HG02642 (cell line): ENCODE results near the gene FANCD2.
"Not testable (repeated sequence)": the region's sequence is repeated elsewhere in the genome, so short reads cannot be mapped to it uniquely, and the experiment has no call there.

Experiments used
- ATAC-seq: cut with Tn5 transposase; IDR thresholded peaks from one replicate; pipeline ENCODE4 v1.9.1; 2021; ENCODE audit warnings: mild to moderate bottlenecking; ENCODE audit not compliant: unreplicated experiment, poor library complexity

Gene FANCD2

GRCh38 chr3:10011631-10012030 lies 14.6 kb upstream of the FANCD2 start:
- no peak for ATAC-seq

DNA sequence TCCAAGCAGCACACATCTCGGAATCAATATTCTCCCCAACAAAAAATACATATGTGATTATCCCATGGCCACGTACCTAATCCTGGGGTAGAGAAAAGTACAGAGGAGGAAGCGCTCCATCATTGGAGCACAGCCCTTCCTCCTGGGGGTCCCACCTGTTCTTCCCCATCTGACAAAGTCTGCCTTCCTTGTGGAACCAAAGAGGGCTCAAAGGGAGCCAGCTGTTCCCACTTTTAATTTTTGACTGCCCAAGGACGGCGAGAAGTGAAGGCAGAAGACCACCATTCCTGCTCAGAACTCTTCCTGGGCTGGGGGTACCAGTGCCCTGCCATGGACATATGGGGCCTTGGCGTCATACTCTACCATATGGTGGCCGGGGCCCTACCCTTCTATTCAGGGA lies 14.1 kb upstream of the FANCD2 start:
- no peak for ATAC-seq

GRCh38 chr3:10015461-10015904 lies 10.8 kb upstream of the FANCD2 start:
- no peak for ATAC-seq

DNA sequence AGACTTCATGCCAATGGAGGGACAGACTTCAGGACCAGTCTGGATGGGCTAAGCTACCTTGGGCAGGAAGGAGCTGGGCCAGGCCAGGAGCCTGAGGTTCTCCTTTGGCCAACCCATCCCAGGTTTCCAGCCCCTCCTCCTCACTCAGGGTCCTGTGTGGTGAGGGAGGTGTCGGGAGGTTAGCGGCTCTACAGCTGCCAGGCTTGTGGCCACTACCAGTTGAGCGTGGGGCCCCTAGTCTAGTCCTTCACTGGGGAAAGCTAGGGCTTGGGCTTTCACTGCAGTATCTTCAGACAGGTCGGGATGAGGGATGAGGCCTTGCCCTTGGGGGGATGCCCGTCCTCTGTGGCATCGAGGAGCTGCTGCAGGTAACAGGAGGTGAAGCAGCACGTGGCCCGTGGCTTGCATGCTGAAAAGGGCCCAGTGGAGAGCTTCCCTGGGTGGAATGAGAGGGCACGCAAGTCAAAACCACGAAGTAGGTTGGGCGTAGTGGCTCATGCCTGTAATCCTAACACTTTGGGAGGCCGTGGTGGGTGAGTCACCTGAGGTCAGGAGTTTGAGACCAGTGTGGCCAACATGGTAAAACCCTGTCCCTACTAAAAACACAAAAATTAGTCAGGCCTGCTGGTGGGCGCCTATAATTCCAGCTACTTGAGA lies 8.5 kb upstream of the FANCD2 start:
- ATAC-seq: no peak

- ATAC-seq: not testable (repeated sequence)
These were observed 7.4 kb upstream of the FANCD2 start for GRCh38 chr3:10018806-10019205.

DNA sequence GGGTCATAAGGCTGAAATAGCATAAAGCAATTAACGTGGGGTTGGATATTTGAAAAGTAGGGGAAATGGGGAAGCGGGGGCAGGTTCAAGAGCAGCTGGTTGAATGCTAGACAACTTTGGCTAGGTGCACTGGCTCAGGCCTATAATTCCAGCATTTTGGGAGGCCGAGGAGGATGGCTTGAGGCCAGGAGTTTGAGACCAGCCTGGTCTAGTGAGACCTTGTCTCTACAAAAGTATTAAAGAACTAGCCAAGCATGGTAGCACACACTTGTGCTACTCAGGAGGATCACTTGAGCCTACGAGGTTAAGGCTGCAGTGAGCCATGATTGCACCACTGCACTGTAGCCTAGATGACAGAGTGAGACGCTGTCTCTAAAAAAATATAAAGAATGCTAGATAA lies 6.9 kb upstream of the FANCD2 start:
- ATAC-seq: no peak

GRCh38 chr3:10021856-10022775 lies 4.1 kb upstream of the FANCD2 start:
- no peak for ATAC-seq

DNA sequence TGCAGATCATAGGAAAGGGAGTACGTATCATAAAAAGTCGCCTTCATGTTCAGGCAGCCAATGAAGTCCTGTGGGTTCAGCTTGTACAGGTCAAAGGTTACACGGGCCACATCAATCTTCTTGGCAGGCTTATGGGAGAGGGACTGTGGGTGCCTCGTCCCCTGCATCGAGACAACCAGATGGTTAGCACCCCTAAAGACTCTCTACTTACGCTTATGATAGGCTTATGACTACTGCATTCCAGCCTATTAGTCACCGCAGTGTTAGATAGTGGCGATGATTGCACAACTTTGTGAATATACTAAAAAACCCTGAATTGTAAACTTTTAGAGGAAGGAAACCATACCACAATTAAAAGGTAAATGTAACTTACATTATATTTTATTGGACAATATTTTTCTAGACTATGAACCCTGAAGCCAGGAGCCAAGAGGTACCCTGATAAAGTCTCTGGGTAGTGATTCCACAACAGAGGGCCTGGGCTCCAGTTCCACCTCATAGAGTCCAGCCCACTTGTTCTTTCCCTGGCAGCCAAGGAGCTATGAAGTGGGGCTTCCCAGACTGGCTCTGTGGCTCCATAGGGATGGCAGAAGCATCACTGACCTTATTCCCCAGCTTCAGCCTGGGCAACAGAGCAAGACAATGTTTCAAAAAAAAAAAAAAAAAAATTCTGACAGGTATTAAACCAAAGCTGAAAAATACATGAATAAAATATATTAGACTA lies 2.5 kb upstream of the FANCD2 start:
- ATAC-seq: no peak

GRCh38 chr3:10025205-10026083 lies 793 bp upstream of the FANCD2 start:
- no peak for ATAC-seq

- ATAC-seq: no peak
These were observed 14.8 kb downstream of the FANCD2 start for GRCh38 chr3:10041034-10041433.

- ATAC-seq: no peak
These were observed 21.6 kb downstream of the FANCD2 start for GRCh38 chr3:10047876-10048275.

DNA sequence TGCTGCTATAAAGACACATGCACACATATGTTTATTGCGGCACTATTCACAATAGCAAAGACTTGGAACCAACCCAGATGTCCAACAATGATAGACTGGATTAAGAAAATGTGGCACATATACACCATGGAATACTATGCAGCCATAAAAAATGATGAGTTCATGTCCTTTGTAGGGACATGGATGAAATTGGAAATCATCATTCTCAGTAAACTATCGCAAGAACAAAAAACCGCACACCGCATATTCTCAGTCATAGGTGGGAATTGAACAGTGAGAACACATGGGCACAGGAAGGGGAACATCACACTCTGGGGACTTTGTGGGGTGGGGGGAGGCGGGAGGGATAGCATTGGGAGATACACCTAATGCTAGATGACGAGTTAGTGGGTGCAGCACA lies 26.8 kb downstream of the FANCD2 start:
- ATAC-seq: not testable (repeated sequence)

- ATAC-seq: no peak
These were observed 28.9 kb downstream of the FANCD2 start for GRCh38 chr3:10055097-10055496.

- not testable (repeated sequence) for ATAC-seq
These were observed 43.8 kb downstream of the FANCD2 start for GRCh38 chr3:10070077-10070476.

DNA sequence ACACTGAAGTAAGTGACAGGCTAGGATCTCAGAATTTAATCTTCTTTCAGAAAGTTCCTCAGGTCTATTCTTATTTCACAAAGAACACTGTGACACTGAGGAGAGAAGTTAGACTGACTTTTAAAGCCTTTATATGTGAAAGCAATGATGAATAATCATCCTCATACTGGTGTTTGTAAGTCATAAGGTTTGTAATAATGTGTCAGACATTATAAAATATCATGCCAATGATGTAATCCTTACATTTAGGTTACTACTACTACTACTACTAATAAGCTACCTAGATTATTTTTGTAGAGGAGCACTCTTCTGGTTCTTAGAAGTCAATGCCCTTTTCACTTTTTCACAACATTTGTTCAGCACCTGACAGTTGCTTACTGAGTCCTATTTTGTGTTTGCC lies 48.4 kb downstream of the FANCD2 start:
- ATAC-seq: no peak

DNA sequence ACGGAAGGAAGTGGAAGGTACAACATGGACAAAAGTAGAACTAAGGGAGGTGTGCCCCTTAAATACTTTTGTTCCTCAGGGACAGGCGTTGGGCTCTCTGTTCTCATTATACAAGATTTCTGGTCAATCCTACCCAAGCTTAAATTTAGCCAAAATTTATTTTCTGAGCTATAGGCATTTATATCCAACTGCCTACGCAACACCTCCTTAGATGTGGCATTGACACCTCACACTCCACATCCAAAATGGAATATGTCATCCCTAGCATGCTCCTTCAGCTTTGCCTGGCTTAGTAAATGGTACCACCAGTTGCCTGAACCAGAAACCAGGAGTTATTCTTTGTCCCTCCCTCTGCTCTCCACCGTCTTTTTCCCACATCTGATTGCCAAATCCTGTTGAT lies 55.6 kb downstream of the FANCD2 start:
- ATAC-seq: no peak

GRCh38 chr3:10085738-10086137 lies 59.5 kb downstream of the FANCD2 start:
- no peak for ATAC-seq

DNA sequence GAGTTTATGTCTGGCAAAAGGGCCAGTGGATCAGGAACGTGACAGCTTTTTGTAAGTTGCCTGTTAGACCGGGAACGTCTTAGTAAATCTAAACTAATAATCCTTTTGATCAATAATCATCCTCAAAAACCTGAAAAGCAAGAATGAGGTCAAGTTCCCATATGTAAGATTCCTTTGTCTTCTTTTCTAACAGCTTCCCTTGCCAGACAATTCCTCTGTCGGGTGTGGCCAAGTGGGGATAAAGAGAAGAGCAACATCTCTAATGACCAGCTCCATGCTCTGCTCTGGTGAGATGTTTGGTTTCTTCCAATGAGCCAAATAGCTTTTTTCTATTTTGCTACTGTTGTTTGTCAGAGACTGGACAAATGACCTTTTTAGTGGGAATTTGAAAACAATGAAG lies 62.0 kb downstream of the FANCD2 start:
- ATAC-seq: no peak

DNA sequence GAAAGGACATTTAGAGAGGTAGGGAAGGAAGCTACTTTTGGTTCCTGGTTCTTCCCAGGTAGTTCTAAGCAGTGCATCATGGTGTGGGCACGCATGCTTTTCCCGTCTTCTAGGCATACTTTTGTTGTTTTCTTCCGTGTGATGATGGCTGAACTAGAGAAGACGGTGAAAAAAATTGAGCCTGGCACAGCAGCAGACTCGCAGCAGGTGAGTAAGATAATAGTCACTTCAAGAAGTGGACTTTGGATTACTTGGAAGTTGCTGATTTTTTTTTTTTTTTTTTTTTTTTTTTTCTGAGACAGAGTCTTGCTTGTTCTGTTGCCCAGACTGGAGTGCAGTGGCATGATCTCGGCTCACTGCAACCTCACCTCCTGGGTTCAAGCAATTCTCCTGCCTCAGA lies 63.9 kb downstream of the FANCD2 start:
- no peak for ATAC-seq

GRCh38 chr3:10090774-10091173 lies 64.5 kb downstream of the FANCD2 start:
- not testable (repeated sequence) for ATAC-seq
